ENCODE results near the gene ENTREP1.

DNA sequence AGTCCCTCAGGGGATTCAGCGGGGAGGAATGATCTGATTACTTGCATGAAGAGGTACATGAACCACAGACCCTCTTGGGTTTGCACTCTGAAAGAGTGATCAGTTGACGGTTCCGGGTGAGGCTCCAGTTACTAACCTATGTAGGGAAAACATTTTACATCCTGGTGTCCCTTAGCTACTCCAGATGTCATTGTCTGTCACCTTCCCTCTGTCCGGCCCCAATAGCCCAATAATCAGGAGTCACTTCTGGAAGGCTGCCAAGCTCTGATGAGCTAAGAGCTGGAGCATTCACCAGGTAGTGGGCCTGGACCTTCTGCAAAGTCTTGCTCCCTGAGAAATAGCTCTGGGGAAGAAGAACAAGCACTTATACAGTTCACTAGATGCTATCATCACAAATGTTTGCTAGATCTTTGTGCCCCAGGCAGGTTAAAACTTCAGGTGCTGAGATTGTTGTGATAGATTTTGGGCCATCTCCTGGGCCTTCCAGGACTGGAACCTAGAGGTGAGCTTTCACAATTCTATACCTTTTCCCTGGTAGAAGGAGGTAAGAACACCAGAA, 64.5 kb downstream of the ENTREP1 start:
- TF ChIP-seq, protein P1, sequence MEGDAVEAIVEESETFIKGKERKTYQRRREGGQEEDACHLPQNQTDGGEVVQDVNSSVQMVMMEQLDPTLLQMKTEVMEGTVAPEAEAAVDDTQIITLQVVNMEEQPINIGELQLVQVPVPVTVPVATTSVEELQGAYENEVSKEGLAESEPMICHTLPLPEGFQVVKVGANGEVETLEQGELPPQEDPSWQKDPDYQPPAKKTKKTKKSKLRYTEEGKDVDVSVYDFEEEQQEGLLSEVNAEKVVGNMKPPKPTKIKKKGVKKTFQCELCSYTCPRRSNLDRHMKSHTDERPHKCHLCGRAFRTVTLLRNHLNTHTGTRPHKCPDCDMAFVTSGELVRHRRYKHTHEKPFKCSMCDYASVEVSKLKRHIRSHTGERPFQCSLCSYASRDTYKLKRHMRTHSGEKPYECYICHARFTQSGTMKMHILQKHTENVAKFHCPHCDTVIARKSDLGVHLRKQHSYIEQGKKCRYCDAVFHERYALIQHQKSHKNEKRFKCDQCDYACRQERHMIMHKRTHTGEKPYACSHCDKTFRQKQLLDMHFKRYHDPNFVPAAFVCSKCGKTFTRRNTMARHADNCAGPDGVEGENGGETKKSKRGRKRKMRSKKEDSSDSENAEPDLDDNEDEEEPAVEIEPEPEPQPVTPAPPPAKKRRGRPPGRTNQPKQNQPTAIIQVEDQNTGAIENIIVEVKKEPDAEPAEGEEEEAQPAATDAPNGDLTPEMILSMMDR (IDR thresholded peaks at IDR 0.05; ENCODE audit: insufficient read depth, low read length), result no peak
- no peak for TF ChIP-seq POLR2AphosphoS5 (IDR thresholded peaks at IDR 0.05; ENCODE audit: low read depth)

Data from HL-60 (cell line).